Peyer's patch (tissue), 4 donors: Measurements from ENCODE around the gene GLTP. TPM values are rescaled to one million over a fixed set of nuclear protein-coding genes. Genes with fewer than 3 reads are reported as not detected.
"Not testable (repeated sequence)": the region's sequence is repeated elsewhere in the genome, so short reads cannot be mapped to it uniquely, and the experiment has no call there.

Experiments
- DNase-seq, 3 donors: peaks; one replicate each; pipeline ENCODE4 v3.0.0-alpha.2; 2017 to 2019
- H3K27ac ChIP-seq, 4 donors: fragments of 200-600 bp; sonication (generic); one replicate each; pipeline ENCODE4 v1.5.1; 2016 to 2019
- H3K27me3 ChIP-seq, 2 donors: fragments of 200-600 bp; sonication (generic); one replicate each; pipeline ENCODE4 v1.5.1; 2019
- H3K36me3 ChIP-seq, 3 donors: fragments of 200-600 bp; sonication (generic); one replicate each; pipeline ENCODE4 v1.5.1; 2016 to 2019
- H3K4me1 ChIP-seq, 4 donors: fragments of 200-600 bp; sonication (generic); one replicate each; pipeline ENCODE4 v1.5.1; 2016 to 2019
- H3K4me3 ChIP-seq, 4 donors: fragments of 200-600 bp; sonication (generic); 1 replicate in 3 of 4; 2 replicates in 1 of 4; pipeline ENCODE4 v1.5.1; 2016 to 2019; ENCODE audit warnings: mild to moderate bottlenecking in 1 of 4
- H3K9me3 ChIP-seq, 4 donors: fragments of 200-600 bp; sonication (generic); one replicate each; pipeline ENCODE4 v1.5.1; 2016 to 2019; ENCODE audit warnings: mild to moderate bottlenecking in 1 of 4
- POLR2A ChIP-seq, 2 donors: fragments of 450-650 bp; IDR thresholded peaks; one replicate each; pipeline ENCODE4 v1.5.1; 2017; ENCODE audit warnings: antibody characterized with exemption in 2 of 2, mild to moderate bottlenecking in 2 of 2, moderate library complexity in 2 of 2
- total RNA-seq, 4 donors: library from RNA; depleted of rRNA; stranded (reverse); fragments of >200 nt; gene quantifications; one replicate each; pipeline ENCODE4 v1.1.0, GENCODE V29; 2016
- TF ChIP-seq, protein P1 (sequence below), 6 experiments: fragments of 450-650 bp in 4 of 6; fragments of 200-600 bp in 2 of 6; sonication (generic) in 1 of 6; IDR thresholded peaks; one replicate each; pipeline ENCODE4 v1.5.1; 2017 to 2019; ENCODE audit warnings: antibody characterized with exemption in 6 of 6, mild to moderate bottlenecking in 3 of 6, moderate library complexity in 1 of 6

Gene GLTP
- total RNA-seq, 4 donors from 2014 or later: 27.2 to 149 (median 141) TPM

GRCh38 chr12:109894939-109895338 is 14.6 kb upstream of the GLTP start:
- H3K4me1 ChIP-seq: no peaks in the 10 kb centered on the region
- DNase-seq: no peak
- no peaks in the 10 kb centered on the region for H3K27me3 ChIP-seq
- no peaks in the 10 kb centered on the region for H3K36me3 ChIP-seq
- TF ChIP-seq, protein P1, sequence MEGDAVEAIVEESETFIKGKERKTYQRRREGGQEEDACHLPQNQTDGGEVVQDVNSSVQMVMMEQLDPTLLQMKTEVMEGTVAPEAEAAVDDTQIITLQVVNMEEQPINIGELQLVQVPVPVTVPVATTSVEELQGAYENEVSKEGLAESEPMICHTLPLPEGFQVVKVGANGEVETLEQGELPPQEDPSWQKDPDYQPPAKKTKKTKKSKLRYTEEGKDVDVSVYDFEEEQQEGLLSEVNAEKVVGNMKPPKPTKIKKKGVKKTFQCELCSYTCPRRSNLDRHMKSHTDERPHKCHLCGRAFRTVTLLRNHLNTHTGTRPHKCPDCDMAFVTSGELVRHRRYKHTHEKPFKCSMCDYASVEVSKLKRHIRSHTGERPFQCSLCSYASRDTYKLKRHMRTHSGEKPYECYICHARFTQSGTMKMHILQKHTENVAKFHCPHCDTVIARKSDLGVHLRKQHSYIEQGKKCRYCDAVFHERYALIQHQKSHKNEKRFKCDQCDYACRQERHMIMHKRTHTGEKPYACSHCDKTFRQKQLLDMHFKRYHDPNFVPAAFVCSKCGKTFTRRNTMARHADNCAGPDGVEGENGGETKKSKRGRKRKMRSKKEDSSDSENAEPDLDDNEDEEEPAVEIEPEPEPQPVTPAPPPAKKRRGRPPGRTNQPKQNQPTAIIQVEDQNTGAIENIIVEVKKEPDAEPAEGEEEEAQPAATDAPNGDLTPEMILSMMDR (IDR thresholded peaks at IDR 0.05): no peak
- H3K27ac ChIP-seq: no peak overlapping the region
- H3K4me3 ChIP-seq: no peak overlapping the region
- H3K9me3 ChIP-seq: no peaks in the 10 kb centered on the region

GRCh38 chr12:109893261-109893995 is 13.1 kb upstream of the GLTP start:
- Histone ChIP-seq H3K36me3 (no peaks in the 10 kb centered on the region), H3K27ac (peak overlapping the region in 1 of 4 donors; percentile 13), H3K4me1 (peaks cover 0 to 4% (median under 1%) of the 10 kb centered on the region in 4 donors), H3K27me3 (no peaks in the 10 kb centered on the region), H3K9me3 (no peaks in the 10 kb centered on the region), H3K4me3 (no peak overlapping the region)
- DNase-seq: no peak
- TF ChIP-seq, protein P1 (IDR thresholded peaks at IDR 0.05): no peak
- TF ChIP-seq POLR2A (IDR thresholded peaks at IDR 0.05): no peak

- no peak for TF ChIP-seq POLR2A (IDR thresholded peaks at IDR 0.05)
- TF ChIP-seq, protein P1 (IDR thresholded peaks at IDR 0.05): no peak
- H3K9me3 ChIP-seq: no peaks in the 10 kb centered on the region
- peak in 1 of 3 donors; percentile 28 for DNase-seq
- peak overlapping the region in 1 of 4 donors; percentile 38 for H3K27ac ChIP-seq
- no peaks in the 10 kb centered on the region for H3K36me3 ChIP-seq
- H3K4me1 ChIP-seq: peaks cover 0 to 7% (median 2%) of the 10 kb centered on the region in 4 donors
- no peaks in the 10 kb centered on the region for H3K27me3 ChIP-seq
- H3K4me3 ChIP-seq: no peak overlapping the region
Observed at GRCh38 chr12:109892748-109893147, 12.4 kb upstream of the GLTP start.

DNA sequence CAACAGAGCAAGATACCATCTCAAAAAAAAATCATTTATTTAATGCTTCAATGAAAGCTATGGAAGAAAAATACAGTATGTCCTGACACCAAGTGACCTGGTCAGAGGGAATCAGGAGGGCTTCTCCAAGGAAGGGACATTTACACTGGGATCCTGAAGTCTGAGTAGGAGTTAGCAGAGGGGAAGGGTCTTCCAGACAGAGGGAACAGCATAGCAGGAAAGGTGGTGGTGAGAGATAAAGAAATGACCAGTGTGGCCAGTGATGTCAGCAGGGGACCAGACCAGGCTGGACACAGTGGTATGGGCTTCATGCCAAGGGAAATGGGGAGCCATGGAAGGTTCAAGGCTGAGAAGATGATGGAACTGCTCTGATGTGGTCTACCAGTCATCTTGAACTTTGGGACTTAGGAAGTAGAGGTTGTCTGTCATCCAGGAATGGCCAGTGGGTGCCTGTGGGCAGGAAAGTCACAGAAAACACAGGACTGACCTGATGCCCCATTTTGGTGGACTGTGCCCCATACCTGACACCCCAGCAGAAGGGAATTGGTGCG is 11.9 kb upstream of the GLTP start:
- no peaks in the 10 kb centered on the region for H3K27me3 ChIP-seq
- peak overlapping the region in 1 of 4 donors; percentile 38 for H3K27ac ChIP-seq
- TF ChIP-seq POLR2A (IDR thresholded peaks at IDR 0.05): no peak
- TF ChIP-seq, protein P1 (IDR thresholded peaks at IDR 0.05): no peak
- H3K4me3 ChIP-seq: no peak overlapping the region
- no peak for DNase-seq
- H3K36me3 ChIP-seq: no peaks in the 10 kb centered on the region
- no peaks in the 10 kb centered on the region for H3K9me3 ChIP-seq
- peaks cover 0 to 7% (median 2%) of the 10 kb centered on the region in 4 donors for H3K4me1 ChIP-seq

DNA sequence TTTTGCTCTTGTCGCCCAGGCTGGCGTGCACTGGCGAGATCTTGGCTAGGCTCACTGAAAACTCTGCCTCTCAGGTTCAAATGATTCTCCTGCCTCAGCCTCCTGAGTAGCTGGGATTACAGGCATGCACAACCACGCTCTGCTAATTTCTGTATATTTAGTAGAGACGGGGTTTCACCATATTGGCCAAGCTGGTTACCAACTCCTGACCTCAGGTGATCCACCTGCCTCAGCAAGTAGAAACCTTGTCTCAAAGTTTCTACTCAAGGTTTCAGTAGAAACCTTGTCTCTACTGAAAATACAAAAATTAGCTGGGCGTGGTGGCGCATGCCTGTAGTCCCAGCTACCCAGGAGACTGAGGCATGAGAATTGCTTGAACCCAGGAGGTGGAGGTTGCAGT is 11.4 kb upstream of the GLTP start:
- H3K27ac ChIP-seq, H3K4me1 ChIP-seq, H3K27me3 ChIP-seq, H3K4me3 ChIP-seq, H3K9me3 ChIP-seq, H3K36me3 ChIP-seq, DNase-seq: not testable (repeated sequence)

DNA sequence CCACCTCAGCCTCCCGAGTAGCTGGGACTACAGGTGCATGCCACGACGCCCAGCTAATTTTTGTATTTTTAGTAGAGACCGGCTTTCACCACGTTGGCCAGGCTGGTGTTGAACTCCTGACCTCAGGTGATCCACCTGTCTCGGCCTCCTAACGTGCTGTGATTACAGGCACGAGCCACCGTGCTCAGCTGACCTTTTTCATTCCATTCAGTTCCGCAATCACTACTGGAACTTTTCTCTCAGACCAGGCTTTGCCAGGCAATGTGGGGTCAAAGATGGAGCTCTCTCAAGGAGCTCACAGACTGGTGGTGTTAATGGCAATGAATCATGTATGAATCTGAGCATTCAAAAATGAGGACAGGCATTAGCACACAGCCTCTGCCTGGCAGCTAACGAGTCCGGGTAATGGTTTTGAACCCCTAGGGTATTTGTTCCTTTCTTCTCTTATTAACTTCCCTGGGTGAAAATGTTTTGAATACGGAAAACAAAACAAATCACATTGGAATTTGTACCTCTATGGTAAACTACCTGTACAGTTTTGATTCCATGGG is 10.4 kb upstream of the GLTP start:
- no peaks in the 10 kb centered on the region for H3K27me3 ChIP-seq
- TF ChIP-seq, protein P1 (IDR thresholded peaks at IDR 0.05): no peak
- no peak for TF ChIP-seq POLR2A (IDR thresholded peaks at IDR 0.05)
- no peaks in the 10 kb centered on the region for H3K36me3 ChIP-seq
- H3K27ac ChIP-seq: no peak overlapping the region
- H3K9me3 ChIP-seq: no peaks in the 10 kb centered on the region
- H3K4me3 ChIP-seq: no peak overlapping the region
- H3K4me1 ChIP-seq: peaks cover 0 to 7% (median 2%) of the 10 kb centered on the region in 4 donors
- no peak for DNase-seq
